WTC11 (cell line): ENCODE data around the gene BPI. TPM values are rescaled to one million over a fixed set of nuclear protein-coding genes. Genes with fewer than 3 reads are reported as not detected.

Experiments used
- ATAC-seq: fragments of 200-7000 bp; cut with Tn5 transposase; 2 replicates; pipeline ENCODE4 v1.10.0; 2021; ENCODE audit warnings: mild to moderate bottlenecking, moderate library complexity
- CTCF ChIA-PET: fragments of 300-600 bp; sonication (Branson Sonifier 250); formaldehyde crosslinking; loops from one replicate; lab custom pipeline; 2021; ENCODE audit warnings: antibody characterized with exemption; lab: Charles Lee
- POLR2A ChIA-PET: fragments of 350-600 bp; sonication (Branson Sonifier 250); formaldehyde crosslinking; loops from one replicate; lab custom pipeline; 2021; ENCODE audit warnings: antibody characterized with exemption; lab: Charles Lee
- DNase-seq: peaks from one replicate; pipeline ENCODE4 v3.0.0; 2021; ENCODE audit warnings: low spot score
- H3K27ac Mint-ChIP-seq: 2 replicates; pipeline ENCODE4 v1.8.0; 2021; ENCODE audit warnings: mixed read lengths
- H3K27me3 Mint-ChIP-seq: 2 replicates; pipeline ENCODE4 v1.8.0; 2021; ENCODE audit warnings: low read depth, mild to moderate bottlenecking, moderate library complexity, mixed read lengths
- H3K36me3 Mint-ChIP-seq: 2 replicates; pipeline ENCODE4 v1.8.0; 2021; ENCODE audit warnings: mixed read lengths
- H3K4me1 Mint-ChIP-seq: 2 replicates; pipeline ENCODE4 v1.8.0; 2022; ENCODE audit warnings: mixed read lengths
- H3K4me3 Mint-ChIP-seq: 2 replicates; pipeline ENCODE4 v1.8.0; 2021; ENCODE audit warnings: mild to moderate bottlenecking, moderate library complexity, mixed read lengths
- H3K9me3 Mint-ChIP-seq: 2 replicates; pipeline ENCODE4 v1.8.0; 2021; ENCODE audit warnings: mixed read lengths
- AR ChIP-seq: fragments of 250-450 bp; sonication (Bioruptor Pico); IDR thresholded peaks from 2 replicates; pipeline ENCODE4 v1.9.0; 2021; ENCODE audit warnings: mild to moderate bottlenecking
- CBFB ChIP-seq: sonication (generic); formaldehyde crosslinking; IDR thresholded peaks from 2 replicates; pipeline ENCODE4 v1.8.1; 2022; ENCODE audit warnings: mild to moderate bottlenecking, low read depth, missing genetic modification reagents
- CDX4 ChIP-seq: fragments of 250-450 bp; sonication (Bioruptor Pico); IDR thresholded peaks from 2 replicates; pipeline ENCODE4 v1.9.0; 2021; ENCODE audit warnings: moderate library complexity, mild to moderate bottlenecking, inconsistent platforms, borderline replicate concordance
- E2F5 ChIP-seq: sonication (generic); formaldehyde crosslinking; IDR thresholded peaks from 2 replicates; pipeline ENCODE4 v1.8.1; 2022; ENCODE audit warnings: mild to moderate bottlenecking, moderate library complexity, missing genetic modification reagents
- ERG ChIP-seq: fragments of 250-450 bp; sonication (Bioruptor Pico); IDR thresholded peaks from 2 replicates; pipeline ENCODE4 v1.8.0; 2021; ENCODE audit warnings: mild to moderate bottlenecking
- ESRRA ChIP-seq: sonication (generic); formaldehyde crosslinking; IDR thresholded peaks from 2 replicates; pipeline ENCODE4 v1.8.1; 2022; ENCODE audit warnings: mild to moderate bottlenecking, missing genetic modification reagents, borderline replicate concordance
- FOXJ3 ChIP-seq: sonication (generic); formaldehyde crosslinking; IDR thresholded peaks from 2 replicates; pipeline ENCODE4 v1.9.0; 2021; ENCODE audit warnings: missing genetic modification reagents, mild to moderate bottlenecking, borderline replicate concordance
- GABPB1 ChIP-seq: sonication (generic); formaldehyde crosslinking; IDR thresholded peaks from 2 replicates; pipeline ENCODE4 v1.8.1; 2023; ENCODE audit warnings: mild to moderate bottlenecking, missing genetic modification reagents
- JAZF1 ChIP-seq: fragments of 250-450 bp; sonication (Bioruptor Pico); IDR thresholded peaks from 2 replicates; pipeline ENCODE4 v1.9.0; 2021; ENCODE audit warnings: moderate library complexity, mild to moderate bottlenecking, inconsistent platforms
- NR1H2 ChIP-seq: sonication (generic); formaldehyde crosslinking; IDR thresholded peaks from 2 replicates; pipeline ENCODE4 v1.9.0; 2021; ENCODE audit warnings: mild to moderate bottlenecking, moderate library complexity, missing genetic modification reagents
- RELA ChIP-seq: sonication (generic); formaldehyde crosslinking; IDR thresholded peaks from 2 replicates; pipeline ENCODE4 v1.8.1; 2022; ENCODE audit warnings: missing genetic modification reagents, mild to moderate bottlenecking, borderline replicate concordance
- TEAD1 ChIP-seq: sonication (generic); formaldehyde crosslinking; IDR thresholded peaks from 2 replicates; pipeline ENCODE4 v1.8.0; 2022; ENCODE audit warnings: mild to moderate bottlenecking, missing genetic modification reagents
- ZMAT4 ChIP-seq: fragments of 250-450 bp; sonication (Bioruptor Pico); IDR thresholded peaks from 2 replicates; pipeline ENCODE4 v1.9.0; 2021; ENCODE audit warnings: mild to moderate bottlenecking
- ZNF263 ChIP-seq: sonication (generic); formaldehyde crosslinking; IDR thresholded peaks from 2 replicates; pipeline ENCODE4 v1.8.1; 2022; ENCODE audit warnings: low read depth, mild to moderate bottlenecking, moderate library complexity, missing genetic modification reagents
- ZNF281 ChIP-seq: sonication (generic); formaldehyde crosslinking; IDR thresholded peaks from 2 replicates; pipeline ENCODE4 v1.8.0; 2023; ENCODE audit warnings: mild to moderate bottlenecking, missing genetic modification reagents
- ZNF317 ChIP-seq: sonication (generic); formaldehyde crosslinking; IDR thresholded peaks from 2 replicates; pipeline ENCODE4 v1.8.1; 2023; ENCODE audit warnings: low read depth, mild to moderate bottlenecking, moderate library complexity, missing genetic modification reagents, borderline replicate concordance
- ZNF396 ChIP-seq: fragments of 250-450 bp; sonication (Bioruptor Pico); IDR thresholded peaks from 2 replicates; pipeline ENCODE4 v1.8.0; 2021; ENCODE audit warnings: mild to moderate bottlenecking, moderate library complexity, borderline replicate concordance
- ZNF416 ChIP-seq: fragments of 250-450 bp; sonication (Bioruptor Pico); IDR thresholded peaks from 2 replicates; pipeline ENCODE4 v1.9.0; 2021; ENCODE audit warnings: mild to moderate bottlenecking, inconsistent platforms
- ZNF425 ChIP-seq: fragments of 250-450 bp; sonication (Bioruptor Pico); conservative IDR thresholded peaks from 2 replicates; pipeline ENCODE4 v1.9.0; 2021; ENCODE audit warnings: mild to moderate bottlenecking
- ZSCAN18 ChIP-seq: fragments of 250-450 bp; sonication (Bioruptor Pico); IDR thresholded peaks from 2 replicates; pipeline ENCODE4 v2.1.2; 2022; ENCODE audit warnings: mild to moderate bottlenecking, moderate library complexity
- total RNA-seq: library from RNA; stranded (reverse); gene quantifications from 3 replicates; pipeline ENCODE4 v1.2.3, GENCODE V29; 2021

Gene BPI
- total RNA-seq, 1 experiment from 2014 or later, result not detected

GRCh38 chr20:38256966-38257365 is 47.0 kb upstream of the BPI start:
- ChIA-PET CTCF (no interaction called here), POLR2A (no interaction called here)
- Mint-ChIP-seq H3K4me1 (peaks cover 25% of the 10 kb centered on the region), H3K27me3 (peaks cover 28% of the 10 kb centered on the region), H3K4me3 (no peak overlapping the region), H3K36me3 (no peaks in the 10 kb centered on the region), H3K9me3 (no peaks in the 10 kb centered on the region), H3K27ac (no peak overlapping the region)
- DNase-seq, result no peak
- TF ChIP-seq CBFB (CRISPR knock-in tag) (no peak), TEAD1 (CRISPR knock-in tag) (no peak), ZNF317 (CRISPR knock-in tag) (no peak), E2F5 (CRISPR knock-in tag) (no peak), ERG (CRISPR knock-in tag) (no peak), AR (CRISPR knock-in tag) (no peak), ESRRA (CRISPR knock-in tag) (no peak), RELA (CRISPR knock-in tag) (no peak)
- no peak for ATAC-seq

GRCh38 chr20:38258545-38259215 is 45.3 kb upstream of the BPI start:
- peaks cover 10% of the 10 kb centered on the region for H3K4me1 Mint-ChIP-seq
- DNase-seq (no peak), ATAC-seq (no peak)
- no peaks in the 10 kb centered on the region for H3K9me3 Mint-ChIP-seq
- H3K4me3 Mint-ChIP-seq, result no peak overlapping the region
- H3K36me3 Mint-ChIP-seq, result no peaks in the 10 kb centered on the region
- ChIA-PET CTCF (no interaction called here), POLR2A (no interaction called here)
- peaks cover 33% of the 10 kb centered on the region for H3K27me3 Mint-ChIP-seq
- no peak overlapping the region for H3K27ac Mint-ChIP-seq
- TF ChIP-seq JAZF1 (CRISPR knock-in tag), result no peak
- TF ChIP-seq ZNF416 (CRISPR knock-in tag), result no peak
- no peak for TF ChIP-seq FOXJ3
- no peak for TF ChIP-seq ZSCAN18 (CRISPR knock-in tag)
- no peak for TF ChIP-seq ZNF263 (CRISPR knock-in tag)
- TF ChIP-seq ZMAT4 (CRISPR knock-in tag), result no peak
- TF ChIP-seq ERG (CRISPR knock-in tag), result no peak
- no peak for TF ChIP-seq GABPB1 (CRISPR knock-in tag)
- TF ChIP-seq ZNF281, result no peak
- TF ChIP-seq NR1H2, result no peak
- TF ChIP-seq ZNF425 (CRISPR knock-in tag), result no peak
- no peak for TF ChIP-seq ZNF396 (CRISPR knock-in tag)
- no peak for TF ChIP-seq CDX4
